Skeletal muscle cell (primary cell): Measurements from ENCODE around the gene ZNF804A.
"Not testable (repeated sequence)": the region's sequence is repeated elsewhere in the genome, so short reads cannot be mapped to it uniquely, and the experiment has no call there.

Source experiments
- DNase-seq: peaks from one replicate; pipeline ENCODE4 v3.0.0-alpha.2; 2010; ENCODE audit warnings: low read depth
- H3K4me3 ChIP-seq: 2 replicates; pipeline ENCODE4 v1.5.1; 2011; ENCODE audit warnings: low read depth, mild to moderate bottlenecking, control low read depth, low read length, moderate library complexity

The ZNF804A gene

GRCh38 chr2:184685999-184686841 is 87.9 kb downstream of the ZNF804A start:
- H3K4me3 ChIP-seq, result no peak overlapping the region
- peak; percentile 7 for DNase-seq

- no peak overlapping the region for H3K4me3 ChIP-seq
These were observed 91.3 kb downstream of the ZNF804A start for GRCh38 chr2:184689638-184690037.

GRCh38 chr2:184692141-184692734 is 93.9 kb downstream of the ZNF804A start:
- no peak overlapping the region for H3K4me3 ChIP-seq
- DNase-seq, result peak; percentile 44

More at GRCh38 chr2:184689638-184690037, 91.3 kb downstream of the ZNF804A start:
- DNase-seq, result peak; percentile 18

GRCh38 chr2:184696644-184697043 is 98.3 kb downstream of the ZNF804A start:
- H3K4me3 ChIP-seq, result no peak overlapping the region
- DNase-seq, result no peak

- DNase-seq, result no peak
- H3K4me3 ChIP-seq, result no peak overlapping the region
These were observed 100.1 kb downstream of the ZNF804A start for GRCh38 chr2:184698476-184698875.

GRCh38 chr2:184721881-184722280 is 123.6 kb downstream of the ZNF804A start:
- no peak for DNase-seq
- H3K4me3 ChIP-seq, result no peak overlapping the region

- no peak for DNase-seq
- no peak overlapping the region for H3K4me3 ChIP-seq
These were observed 129.5 kb downstream of the ZNF804A start for GRCh38 chr2:184727813-184728212.

- no peak overlapping the region for H3K4me3 ChIP-seq
- DNase-seq, result no peak
These were observed 130.1 kb downstream of the ZNF804A start for GRCh38 chr2:184728411-184728810.

- no peak for DNase-seq
- no peak overlapping the region for H3K4me3 ChIP-seq
These were observed 131.3 kb downstream of the ZNF804A start for GRCh38 chr2:184729581-184729980.

GRCh38 chr2:184730288-184730687 is 132.0 kb downstream of the ZNF804A start:
- DNase-seq, result no peak

GRCh38 chr2:184734338-184734737 is 136.0 kb downstream of the ZNF804A start:
- no peak for DNase-seq
- H3K4me3 ChIP-seq, result no peak overlapping the region

More at GRCh38 chr2:184730288-184730687, 132.0 kb downstream of the ZNF804A start:
- H3K4me3 ChIP-seq, result no peak overlapping the region

GRCh38 chr2:184735611-184736010 is 137.3 kb downstream of the ZNF804A start:
- no peak for DNase-seq
- no peak overlapping the region for H3K4me3 ChIP-seq

- peak; percentile 10 for DNase-seq
- H3K4me3 ChIP-seq, result no peak overlapping the region
These were observed 144.8 kb downstream of the ZNF804A start for GRCh38 chr2:184743096-184743495.

GRCh38 chr2:184756161-184756560 is 157.8 kb downstream of the ZNF804A start:
- no peak for DNase-seq
- no peak overlapping the region for H3K4me3 ChIP-seq

- H3K4me3 ChIP-seq, result no peak overlapping the region
These were observed 158.6 kb downstream of the ZNF804A start for GRCh38 chr2:184756885-184757284.

GRCh38 chr2:184759557-184760255 is 161.4 kb downstream of the ZNF804A start:
- not testable (repeated sequence) for H3K4me3 ChIP-seq, DNase-seq

More at GRCh38 chr2:184756885-184757284, 158.6 kb downstream of the ZNF804A start:
- DNase-seq, result no peak

- no peak for DNase-seq
- H3K4me3 ChIP-seq, result no peak overlapping the region
These were observed 162.6 kb downstream of the ZNF804A start for GRCh38 chr2:184760931-184761330.

GRCh38 chr2:184765112-184765895 is 167.0 kb downstream of the ZNF804A start:
- DNase-seq, result no peak
- H3K4me3 ChIP-seq, result no peak overlapping the region

GRCh38 chr2:184767059-184767458 is 168.7 kb downstream of the ZNF804A start:
- no peak for DNase-seq
- H3K4me3 ChIP-seq, result no peak overlapping the region
